WTC11 (cell line): ENCODE results near the gene ITPRIPL1.

Experiments used
- MAX ChIP-seq: sonication (generic); formaldehyde crosslinking; IDR thresholded peaks from 2 replicates; pipeline ENCODE4 v1.8.0; 2022; ENCODE audit warnings: mild to moderate bottlenecking, missing genetic modification reagents
- TF ChIP-seq, protein P1 (sequence below): fragments of 200-600 bp; IDR thresholded peaks from 2 replicates; pipeline ENCODE4 v1.8.0; 2022; ENCODE audit warnings: antibody characterized with exemption
- TF ChIP-seq, protein P2 (sequence below): sonication (generic); formaldehyde crosslinking; IDR thresholded peaks from 2 replicates; pipeline ENCODE4 v1.8.1; 2023; ENCODE audit warnings: mild to moderate bottlenecking, missing genetic modification reagents

DNA sequence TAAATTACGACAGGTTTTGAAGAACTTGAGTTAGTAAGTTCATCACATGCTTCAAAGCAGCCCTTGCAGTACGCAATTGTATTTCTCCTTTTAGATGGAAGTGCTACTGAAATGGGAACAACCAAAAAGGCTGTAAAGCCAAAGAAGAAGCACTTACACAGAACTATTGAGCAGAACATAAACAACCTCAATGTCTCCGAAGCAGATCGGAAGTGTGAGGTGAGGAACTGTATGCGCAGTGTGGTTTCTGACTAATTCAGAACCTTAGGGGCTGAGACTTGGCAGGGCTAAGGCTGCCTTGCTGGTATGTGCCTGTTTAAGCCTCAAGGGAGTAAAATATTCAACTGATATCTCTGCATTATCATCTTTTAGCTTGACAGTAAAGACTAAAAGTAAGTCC, 18.9 kb downstream of the ITPRIPL1 start:
- TF ChIP-seq, protein P1, sequence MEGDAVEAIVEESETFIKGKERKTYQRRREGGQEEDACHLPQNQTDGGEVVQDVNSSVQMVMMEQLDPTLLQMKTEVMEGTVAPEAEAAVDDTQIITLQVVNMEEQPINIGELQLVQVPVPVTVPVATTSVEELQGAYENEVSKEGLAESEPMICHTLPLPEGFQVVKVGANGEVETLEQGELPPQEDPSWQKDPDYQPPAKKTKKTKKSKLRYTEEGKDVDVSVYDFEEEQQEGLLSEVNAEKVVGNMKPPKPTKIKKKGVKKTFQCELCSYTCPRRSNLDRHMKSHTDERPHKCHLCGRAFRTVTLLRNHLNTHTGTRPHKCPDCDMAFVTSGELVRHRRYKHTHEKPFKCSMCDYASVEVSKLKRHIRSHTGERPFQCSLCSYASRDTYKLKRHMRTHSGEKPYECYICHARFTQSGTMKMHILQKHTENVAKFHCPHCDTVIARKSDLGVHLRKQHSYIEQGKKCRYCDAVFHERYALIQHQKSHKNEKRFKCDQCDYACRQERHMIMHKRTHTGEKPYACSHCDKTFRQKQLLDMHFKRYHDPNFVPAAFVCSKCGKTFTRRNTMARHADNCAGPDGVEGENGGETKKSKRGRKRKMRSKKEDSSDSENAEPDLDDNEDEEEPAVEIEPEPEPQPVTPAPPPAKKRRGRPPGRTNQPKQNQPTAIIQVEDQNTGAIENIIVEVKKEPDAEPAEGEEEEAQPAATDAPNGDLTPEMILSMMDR: no peak
- TF ChIP-seq, protein P2, sequence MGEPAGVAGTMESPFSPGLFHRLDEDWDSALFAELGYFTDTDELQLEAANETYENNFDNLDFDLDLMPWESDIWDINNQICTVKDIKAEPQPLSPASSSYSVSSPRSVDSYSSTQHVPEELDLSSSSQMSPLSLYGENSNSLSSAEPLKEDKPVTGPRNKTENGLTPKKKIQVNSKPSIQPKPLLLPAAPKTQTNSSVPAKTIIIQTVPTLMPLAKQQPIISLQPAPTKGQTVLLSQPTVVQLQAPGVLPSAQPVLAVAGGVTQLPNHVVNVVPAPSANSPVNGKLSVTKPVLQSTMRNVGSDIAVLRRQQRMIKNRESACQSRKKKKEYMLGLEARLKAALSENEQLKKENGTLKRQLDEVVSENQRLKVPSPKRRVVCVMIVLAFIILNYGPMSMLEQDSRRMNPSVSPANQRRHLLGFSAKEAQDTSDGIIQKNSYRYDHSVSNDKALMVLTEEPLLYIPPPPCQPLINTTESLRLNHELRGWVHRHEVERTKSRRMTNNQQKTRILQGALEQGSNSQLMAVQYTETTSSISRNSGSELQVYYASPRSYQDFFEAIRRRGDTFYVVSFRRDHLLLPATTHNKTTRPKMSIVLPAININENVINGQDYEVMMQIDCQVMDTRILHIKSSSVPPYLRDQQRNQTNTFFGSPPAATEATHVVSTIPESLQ (CRISPR knock-in tag): no peak
- TF ChIP-seq MAX (CRISPR knock-in tag): no peak
